Esophagus squamous epithelium (tissue), 4 donors: ENCODE data around the gene SPATA22.

Experiments
- CTCF ChIP-seq, 6 experiments: fragments of 450-650 bp in 4 of 6; fragments of 200-600 bp in 2 of 6; sonication (generic) in 2 of 6; IDR thresholded peaks; one replicate each; pipeline ENCODE4 v1.5.1; 2016 to 2019; ENCODE audit warnings: antibody characterized with exemption in 6 of 6, mild to moderate bottlenecking in 4 of 6, moderate library complexity in 4 of 6
- POLR2A ChIP-seq, 4 donors: fragments of 450-650 bp; IDR thresholded peaks; one replicate each; pipeline ENCODE4 v1.6.1; 2017; ENCODE audit warnings: antibody characterized with exemption in 4 of 4, mild to moderate bottlenecking in 4 of 4, moderate library complexity in 3 of 4

DNA sequence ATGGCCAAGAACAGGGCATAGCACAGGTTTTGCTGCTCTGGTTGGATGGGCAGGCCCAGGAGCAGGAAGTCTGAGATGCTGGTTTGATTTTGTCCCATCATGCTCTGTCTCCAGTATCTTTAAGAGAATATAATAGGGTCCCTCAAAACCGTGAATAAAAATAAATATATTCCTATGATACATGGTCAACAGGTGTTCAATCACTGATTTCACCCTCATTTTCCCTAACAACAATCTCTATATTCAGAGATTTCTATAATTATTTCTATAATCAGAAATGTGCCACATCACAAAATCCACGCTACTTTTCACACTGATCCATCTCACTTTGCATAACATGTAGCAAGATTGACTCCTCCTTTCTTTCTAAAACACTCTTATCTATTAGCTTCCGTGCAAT, 37.9 kb downstream of the SPATA22 start, which contains the start of gene OR1E2:
- TF ChIP-seq POLR2A (IDR thresholded peaks at IDR 0.05), result no peak
- TF ChIP-seq CTCF (IDR thresholded peaks at IDR 0.05), result no peak
